Measurements from ENCODE around the gene PLEKHA1. TPM values are rescaled to one million over a fixed set of nuclear protein-coding genes. Genes with fewer than 3 reads are reported as not detected.

The PLEKHA1 gene
- total RNA-seq, 1 donor from 2014 or later: 38.2 TPM

DNA sequence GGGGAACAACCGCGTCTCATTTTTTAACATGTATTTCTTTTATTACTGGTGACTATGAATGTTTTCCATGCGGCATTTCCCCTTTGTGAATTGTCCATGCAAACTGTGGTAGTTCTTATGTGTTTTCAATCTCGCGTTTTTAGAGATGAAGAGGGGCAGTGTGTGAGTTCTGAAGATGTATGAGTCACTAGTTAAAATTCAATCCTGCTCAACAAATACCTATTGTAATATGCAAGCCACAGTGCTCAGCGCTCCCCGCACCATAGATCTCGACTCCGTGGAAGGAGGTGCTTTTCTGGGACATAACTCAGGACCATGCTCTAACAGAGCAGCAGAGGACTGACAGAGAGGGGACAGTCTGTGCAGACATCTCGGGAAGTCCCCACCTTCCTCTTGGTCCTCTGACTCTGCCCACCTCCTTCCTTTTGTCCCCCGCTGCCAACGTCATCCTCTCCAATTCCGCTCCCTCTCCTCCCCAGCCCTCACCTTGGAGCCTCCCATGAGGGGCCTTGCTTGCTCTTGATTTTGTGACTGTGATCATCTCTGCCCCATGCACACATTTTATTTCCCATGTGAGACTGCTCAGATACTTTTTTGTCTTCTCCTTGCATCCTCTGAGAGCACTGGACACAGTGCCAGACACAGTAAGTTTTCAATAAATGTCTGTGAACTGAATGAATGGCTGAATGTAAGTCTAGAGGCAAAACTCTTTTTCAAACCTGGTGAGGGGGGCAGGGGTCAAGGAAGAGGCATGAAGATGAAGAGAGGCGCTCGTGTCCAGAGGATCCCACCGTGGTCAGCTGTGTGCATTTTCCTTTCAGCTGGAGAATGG lies 42.7 kb upstream of the PLEKHA1 start:
- H3K27ac Mint-ChIP-seq (ENCODE audit: unreplicated experiment): no peak overlapping the region
- DNase-seq (ENCODE audit: low spot score): no peak

DNA sequence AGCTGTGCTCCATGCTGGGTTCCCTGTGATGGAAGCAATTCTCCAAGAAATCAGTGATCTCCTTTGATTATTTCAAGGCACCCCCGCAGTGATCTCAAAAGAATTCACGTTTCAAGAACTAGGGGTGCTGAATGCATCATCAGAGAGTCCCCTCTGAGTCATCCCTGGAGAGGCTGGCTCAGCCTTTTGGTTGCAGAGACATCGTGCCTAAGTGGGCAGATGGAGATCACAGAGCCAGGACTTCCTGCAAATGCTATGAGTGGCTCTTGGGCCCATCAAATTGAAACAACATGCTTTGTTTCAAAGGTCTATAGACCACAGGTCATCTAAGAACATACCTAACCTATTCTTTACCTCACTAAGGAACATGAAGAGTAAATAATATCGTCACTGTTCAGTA lies 41.5 kb upstream of the PLEKHA1 start:
- Mint-ChIP-seq H3K4me1 (ENCODE audit: unreplicated experiment) (no peaks in the 10 kb centered on the region), H3K36me3 (ENCODE audit: low read depth, unreplicated experiment) (no peaks in the 10 kb centered on the region), H3K4me3 (ENCODE audit: unreplicated experiment) (no peak overlapping the region), H3K27ac (ENCODE audit: unreplicated experiment) (no peak overlapping the region), H3K9me3 (ENCODE audit: unreplicated experiment) (no peaks in the 10 kb centered on the region), H3K27me3 (ENCODE audit: unreplicated experiment) (peaks cover 5% of the 10 kb centered on the region)
- no peak for DNase-seq (ENCODE audit: low spot score)
- TF ChIP-seq, protein P1, sequence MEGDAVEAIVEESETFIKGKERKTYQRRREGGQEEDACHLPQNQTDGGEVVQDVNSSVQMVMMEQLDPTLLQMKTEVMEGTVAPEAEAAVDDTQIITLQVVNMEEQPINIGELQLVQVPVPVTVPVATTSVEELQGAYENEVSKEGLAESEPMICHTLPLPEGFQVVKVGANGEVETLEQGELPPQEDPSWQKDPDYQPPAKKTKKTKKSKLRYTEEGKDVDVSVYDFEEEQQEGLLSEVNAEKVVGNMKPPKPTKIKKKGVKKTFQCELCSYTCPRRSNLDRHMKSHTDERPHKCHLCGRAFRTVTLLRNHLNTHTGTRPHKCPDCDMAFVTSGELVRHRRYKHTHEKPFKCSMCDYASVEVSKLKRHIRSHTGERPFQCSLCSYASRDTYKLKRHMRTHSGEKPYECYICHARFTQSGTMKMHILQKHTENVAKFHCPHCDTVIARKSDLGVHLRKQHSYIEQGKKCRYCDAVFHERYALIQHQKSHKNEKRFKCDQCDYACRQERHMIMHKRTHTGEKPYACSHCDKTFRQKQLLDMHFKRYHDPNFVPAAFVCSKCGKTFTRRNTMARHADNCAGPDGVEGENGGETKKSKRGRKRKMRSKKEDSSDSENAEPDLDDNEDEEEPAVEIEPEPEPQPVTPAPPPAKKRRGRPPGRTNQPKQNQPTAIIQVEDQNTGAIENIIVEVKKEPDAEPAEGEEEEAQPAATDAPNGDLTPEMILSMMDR (IDR thresholded peaks at IDR 0.05; ENCODE audit: unreplicated experiment): no peak

More for the DNA sequence above, 42.7 kb upstream of the PLEKHA1 start:
- Mint-ChIP-seq H3K4me3 (ENCODE audit: unreplicated experiment) (no peak overlapping the region), H3K4me1 (ENCODE audit: unreplicated experiment) (no peaks in the 10 kb centered on the region), H3K36me3 (ENCODE audit: low read depth, unreplicated experiment) (no peaks in the 10 kb centered on the region), H3K27me3 (ENCODE audit: unreplicated experiment) (peaks cover 4% of the 10 kb centered on the region), H3K9me3 (ENCODE audit: unreplicated experiment) (no peaks in the 10 kb centered on the region)
- TF ChIP-seq, protein P1 (IDR thresholded peaks at IDR 0.05; ENCODE audit: unreplicated experiment): no peak

DNA sequence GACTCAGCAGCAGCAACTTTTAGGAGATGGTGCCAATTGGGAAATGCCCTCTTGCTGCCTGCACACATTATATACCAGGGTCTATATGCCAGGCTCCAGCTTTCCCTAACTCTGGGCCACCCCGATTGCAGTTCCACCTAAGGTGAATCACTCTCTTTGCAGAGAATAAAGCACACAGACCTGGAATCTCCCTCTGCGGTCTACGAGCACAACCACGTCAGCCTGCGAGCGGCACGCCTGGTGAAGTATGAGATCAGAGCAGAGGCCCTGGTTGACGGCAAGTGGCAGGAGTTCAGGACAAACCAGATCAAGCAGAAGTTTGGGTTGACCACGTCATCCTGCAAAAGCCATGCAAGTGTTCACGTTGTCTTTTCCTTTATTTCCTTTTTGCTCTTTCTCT lies 38.2 kb upstream of the PLEKHA1 start:
- TF ChIP-seq, protein P1 (IDR thresholded peaks at IDR 0.05; ENCODE audit: unreplicated experiment): no peak

DNA sequence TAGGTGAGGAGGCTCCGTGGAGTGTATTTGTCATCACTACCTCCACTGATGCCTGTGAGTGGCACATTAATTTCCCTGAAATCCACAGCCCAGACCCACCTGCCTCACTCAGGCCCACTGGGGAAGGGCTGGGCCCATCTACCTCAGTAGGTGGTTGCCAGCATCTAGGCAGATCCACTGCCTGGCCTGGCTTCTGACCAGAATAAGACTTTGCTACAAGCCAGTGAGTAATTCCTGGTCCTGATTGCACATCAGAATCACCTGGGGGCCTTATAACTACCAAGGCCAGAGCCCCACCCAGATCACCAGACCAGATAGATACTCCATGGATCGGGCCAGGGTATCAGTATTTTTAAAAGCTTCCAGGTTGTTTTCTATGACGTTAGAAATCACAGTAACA lies 37.5 kb upstream of the PLEKHA1 start:
- Mint-ChIP-seq H3K36me3 (ENCODE audit: low read depth, unreplicated experiment) (no peaks in the 10 kb centered on the region), H3K4me1 (ENCODE audit: unreplicated experiment) (peaks cover 4% of the 10 kb centered on the region), H3K27ac (ENCODE audit: unreplicated experiment) (no peak overlapping the region), H3K9me3 (ENCODE audit: unreplicated experiment) (no peaks in the 10 kb centered on the region), H3K27me3 (ENCODE audit: unreplicated experiment) (peaks cover 5% of the 10 kb centered on the region), H3K4me3 (ENCODE audit: unreplicated experiment) (no peak overlapping the region)
- DNase-seq (ENCODE audit: low spot score): no peak
- TF ChIP-seq, protein P1 (IDR thresholded peaks at IDR 0.05; ENCODE audit: unreplicated experiment): no peak

More for the DNA sequence above, 38.2 kb upstream of the PLEKHA1 start:
- no peaks in the 10 kb centered on the region for H3K36me3 Mint-ChIP-seq (ENCODE audit: low read depth, unreplicated experiment)
- peaks cover 5% of the 10 kb centered on the region for H3K27me3 Mint-ChIP-seq (ENCODE audit: unreplicated experiment)
- H3K27ac Mint-ChIP-seq (ENCODE audit: unreplicated experiment): no peak overlapping the region
- peaks cover 4% of the 10 kb centered on the region for H3K4me1 Mint-ChIP-seq (ENCODE audit: unreplicated experiment)
- H3K4me3 Mint-ChIP-seq (ENCODE audit: unreplicated experiment): no peak overlapping the region
- DNase-seq (ENCODE audit: low spot score): no peak
- H3K9me3 Mint-ChIP-seq (ENCODE audit: unreplicated experiment): no peaks in the 10 kb centered on the region

Data from endothelial cell (in vitro differentiated cells).